GM12872 (cell line): Measurements from ENCODE around the gene OR8G1.

Experiments used
- CTCF ChIP-seq: IDR thresholded peaks from 3 replicates; pipeline ENCODE4 v1.5.1; 2011; ENCODE audit warnings: low read depth, mild to moderate bottlenecking, low read length, moderate library complexity; ENCODE audit not compliant: insufficient read depth

Gene OR8G1

GRCh38 chr11:124297921-124298320 lies 57.0 kb downstream of the OR8G1 start:
- TF ChIP-seq CTCF, result no peak

GRCh38 chr11:124301548-124301947 lies 60.7 kb downstream of the OR8G1 start:
- TF ChIP-seq CTCF, result no peak

- TF ChIP-seq CTCF, result no peak
Observed at GRCh38 chr11:124302347-124303125, 61.6 kb downstream of the OR8G1 start.
